ENCODE data around the gene PLA2G3.

Gene PLA2G3

DNA sequence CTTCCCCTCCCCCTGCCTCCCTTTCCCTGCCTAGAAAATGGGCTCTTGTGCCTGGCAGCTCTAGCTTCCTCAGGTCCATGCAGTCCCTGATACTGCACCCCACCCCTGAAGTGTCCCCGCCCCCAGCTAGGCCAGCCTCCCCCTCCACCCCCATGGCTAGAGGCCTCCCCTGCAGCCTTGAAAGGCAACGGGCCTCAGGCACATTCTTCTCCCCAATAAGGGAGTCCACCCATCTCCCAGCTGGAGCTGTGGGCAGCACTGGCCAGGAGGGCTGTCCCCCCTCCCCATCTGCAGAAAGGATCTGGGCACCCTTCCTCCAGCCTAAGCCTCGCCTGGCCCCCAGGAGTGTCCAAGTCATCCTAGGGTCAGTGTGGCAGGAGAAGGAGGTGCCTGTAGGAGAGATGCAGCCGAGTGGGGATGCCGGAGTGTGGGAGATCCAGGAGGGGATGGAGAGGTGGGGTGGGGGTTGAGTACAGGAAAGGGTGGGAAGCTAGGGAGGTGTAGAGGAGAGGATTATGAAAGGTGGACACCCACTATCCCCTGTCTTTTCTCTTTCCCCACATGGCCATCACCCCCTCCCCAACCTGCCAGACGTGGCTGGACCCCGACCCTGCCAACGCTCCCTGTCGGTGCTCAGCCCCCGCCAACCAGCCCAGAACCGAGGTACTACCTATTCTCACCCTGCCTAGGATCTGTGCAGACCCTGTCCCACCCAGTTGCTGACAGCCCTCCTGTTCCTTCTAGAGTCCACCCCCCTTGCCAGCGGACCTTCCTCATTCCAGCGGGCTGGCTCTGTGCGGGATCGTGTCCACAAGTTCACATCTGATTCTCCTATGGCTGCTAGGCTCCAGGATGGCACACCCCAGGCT is 49.9 kb downstream of the PLA2G3 start:
- no peak overlapping the region for H3K4me3 ChIP-seq (ENCODE audit: low read length)
- DNase-seq (ENCODE audit: low read depth) = no peak
- TF ChIP-seq, protein P1, sequence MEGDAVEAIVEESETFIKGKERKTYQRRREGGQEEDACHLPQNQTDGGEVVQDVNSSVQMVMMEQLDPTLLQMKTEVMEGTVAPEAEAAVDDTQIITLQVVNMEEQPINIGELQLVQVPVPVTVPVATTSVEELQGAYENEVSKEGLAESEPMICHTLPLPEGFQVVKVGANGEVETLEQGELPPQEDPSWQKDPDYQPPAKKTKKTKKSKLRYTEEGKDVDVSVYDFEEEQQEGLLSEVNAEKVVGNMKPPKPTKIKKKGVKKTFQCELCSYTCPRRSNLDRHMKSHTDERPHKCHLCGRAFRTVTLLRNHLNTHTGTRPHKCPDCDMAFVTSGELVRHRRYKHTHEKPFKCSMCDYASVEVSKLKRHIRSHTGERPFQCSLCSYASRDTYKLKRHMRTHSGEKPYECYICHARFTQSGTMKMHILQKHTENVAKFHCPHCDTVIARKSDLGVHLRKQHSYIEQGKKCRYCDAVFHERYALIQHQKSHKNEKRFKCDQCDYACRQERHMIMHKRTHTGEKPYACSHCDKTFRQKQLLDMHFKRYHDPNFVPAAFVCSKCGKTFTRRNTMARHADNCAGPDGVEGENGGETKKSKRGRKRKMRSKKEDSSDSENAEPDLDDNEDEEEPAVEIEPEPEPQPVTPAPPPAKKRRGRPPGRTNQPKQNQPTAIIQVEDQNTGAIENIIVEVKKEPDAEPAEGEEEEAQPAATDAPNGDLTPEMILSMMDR (conservative IDR thresholded peaks at IDR 0.05; ENCODE audit: low read length) = no peak

DNA sequence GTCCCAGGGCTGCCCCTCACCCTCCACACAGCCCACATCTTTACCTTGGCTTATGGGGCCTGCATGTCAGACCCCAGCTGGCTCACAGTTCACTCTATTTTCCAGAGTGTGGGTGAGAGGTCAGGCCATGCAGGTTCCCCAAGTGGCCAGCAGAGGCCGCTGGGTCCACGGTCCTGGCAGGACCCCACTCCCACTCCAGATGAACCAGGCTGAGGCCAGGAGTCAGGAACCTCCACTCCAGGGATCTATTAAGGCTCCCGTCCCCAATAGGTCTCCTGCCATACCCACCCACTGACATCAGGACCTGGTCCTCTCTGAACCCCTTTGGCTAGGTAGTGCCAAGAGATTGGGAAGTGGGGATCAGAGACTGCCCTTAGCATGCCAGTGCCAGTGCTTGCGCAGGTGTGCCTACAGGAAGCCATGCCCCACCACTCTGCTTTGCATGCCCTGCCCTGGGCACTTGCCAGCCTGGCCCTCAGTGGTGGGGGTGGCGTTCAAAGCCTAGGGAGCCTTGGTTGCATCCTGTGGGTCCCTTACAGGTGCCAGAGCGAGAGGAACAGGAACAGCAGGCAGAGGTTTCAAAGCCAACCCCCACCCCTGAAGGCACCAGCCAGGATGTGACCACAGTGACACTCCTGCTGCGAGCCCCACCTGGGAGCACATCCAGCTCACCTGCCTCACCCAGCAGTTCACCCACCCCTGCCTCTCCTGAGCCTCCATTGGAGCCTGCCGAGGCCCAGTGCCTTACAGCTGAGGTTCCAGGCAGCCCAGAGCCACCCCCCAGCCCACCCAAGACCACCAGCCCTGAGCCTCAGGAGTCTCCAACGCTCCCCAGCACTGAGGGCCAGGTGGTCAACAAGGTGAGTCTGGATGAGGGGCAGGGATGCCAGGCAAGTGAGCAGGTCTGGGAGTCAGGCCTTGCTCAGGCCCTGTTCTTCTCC is 50.9 kb downstream of the PLA2G3 start:
- TF ChIP-seq, protein P1 (conservative IDR thresholded peaks at IDR 0.05; ENCODE audit: low read length) = peak; percentile 79
- no peak for DNase-seq (ENCODE audit: low read depth)
- no peak overlapping the region for H3K4me3 ChIP-seq (ENCODE audit: low read length)

DNA sequence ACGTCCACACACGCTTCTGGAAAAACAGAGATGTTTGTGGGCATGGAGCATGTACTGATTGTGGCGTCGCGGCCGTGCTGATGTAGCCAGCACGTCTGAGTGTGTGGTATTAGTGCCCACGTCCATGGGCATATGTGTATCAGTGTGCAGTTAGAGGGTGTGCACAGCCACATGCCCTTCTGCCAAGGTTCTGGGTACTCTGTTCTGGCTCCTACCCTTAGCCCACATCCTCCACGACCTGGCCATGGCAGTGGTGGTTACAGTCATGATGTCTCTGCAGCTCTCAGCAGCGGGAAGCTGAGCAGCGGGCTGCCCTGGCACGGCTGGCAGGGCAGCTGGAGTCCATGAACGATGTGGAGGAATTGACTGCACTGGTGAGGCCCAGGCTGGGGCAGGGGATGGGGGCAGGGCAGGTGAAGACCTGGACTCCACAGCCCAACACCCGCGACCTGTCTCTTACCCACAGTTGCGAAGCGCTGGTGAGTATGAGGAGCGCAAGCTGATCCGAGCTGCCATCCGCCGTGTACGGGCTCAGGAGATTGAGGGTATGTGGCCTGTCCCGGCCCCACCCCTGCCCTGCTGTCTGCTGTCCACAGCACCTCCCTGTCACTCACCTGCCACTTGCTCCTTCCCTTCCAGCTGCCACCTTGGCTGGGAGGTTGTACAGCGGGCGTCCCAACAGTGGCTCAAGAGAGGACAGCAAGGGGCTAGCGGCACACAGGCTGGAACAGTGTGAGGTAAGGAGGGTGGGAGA is 51.9 kb downstream of the PLA2G3 start:
- no peak for DNase-seq (ENCODE audit: low read depth)
- no peak overlapping the region for H3K4me3 ChIP-seq (ENCODE audit: low read length)
- TF ChIP-seq, protein P1 (conservative IDR thresholded peaks at IDR 0.05; ENCODE audit: low read length) = no peak

DNA sequence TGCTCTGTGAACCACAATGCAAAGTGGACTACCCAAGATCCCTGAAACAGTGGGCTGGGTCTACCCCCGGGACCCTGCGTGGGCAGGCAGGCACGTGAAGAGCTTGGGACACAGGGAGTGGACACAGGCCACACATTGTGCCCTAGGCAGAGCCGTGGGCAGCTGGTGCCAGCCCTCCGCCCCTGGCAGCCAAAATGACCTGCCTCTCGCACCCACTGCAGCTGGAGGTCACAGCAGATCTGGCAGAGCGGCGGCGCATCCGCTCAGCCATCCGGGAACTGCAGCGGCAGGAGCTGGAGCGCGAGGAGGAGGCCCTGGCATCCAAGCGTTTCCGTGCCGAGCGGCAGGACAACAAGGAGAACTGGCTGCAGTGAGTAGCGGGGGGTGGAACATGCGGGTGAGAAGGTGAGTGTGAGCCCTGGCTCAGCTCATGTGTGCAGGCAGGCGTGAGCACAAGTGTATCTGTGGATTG is 52.5 kb downstream of the PLA2G3 start:
- TF ChIP-seq, protein P1 (conservative IDR thresholded peaks at IDR 0.05; ENCODE audit: low read length) = no peak
- H3K4me3 ChIP-seq (ENCODE audit: low read length) = no peak overlapping the region
- no peak for DNase-seq (ENCODE audit: low read depth)

DNA sequence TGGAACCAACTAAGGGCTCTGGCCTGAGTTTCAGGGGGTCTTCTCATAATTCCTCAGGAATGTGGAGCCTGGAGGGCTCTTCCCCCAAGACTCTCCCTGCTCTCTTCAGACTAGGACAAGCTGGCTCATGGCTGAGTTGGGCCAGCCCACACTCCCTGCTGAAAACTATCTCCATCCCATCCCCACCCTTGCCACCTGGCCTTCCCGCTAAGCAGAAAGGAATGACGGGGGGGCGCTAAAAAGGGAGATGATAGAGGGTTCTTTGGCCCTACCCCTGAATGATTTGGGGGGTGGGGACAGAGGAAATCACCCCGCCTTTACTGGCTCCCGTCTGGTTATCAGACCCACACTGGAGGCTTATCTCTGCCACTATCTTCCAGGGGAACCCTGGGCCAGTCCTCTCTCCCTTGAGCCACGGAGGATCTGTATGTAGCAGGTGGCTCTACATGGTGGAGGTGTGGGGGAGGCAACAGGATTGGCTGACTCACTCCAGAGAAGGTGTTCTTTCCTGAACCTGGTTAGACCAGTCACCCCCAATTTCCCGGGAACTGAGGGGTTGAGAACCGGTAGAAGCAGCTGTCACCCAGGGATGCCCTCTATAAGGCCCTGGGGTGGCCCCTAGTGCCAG is 53.5 kb downstream of the PLA2G3 start:
- TF ChIP-seq, protein P1 (conservative IDR thresholded peaks at IDR 0.05; ENCODE audit: low read length) = no peak
- DNase-seq (ENCODE audit: low read depth) = no peak

DNA sequence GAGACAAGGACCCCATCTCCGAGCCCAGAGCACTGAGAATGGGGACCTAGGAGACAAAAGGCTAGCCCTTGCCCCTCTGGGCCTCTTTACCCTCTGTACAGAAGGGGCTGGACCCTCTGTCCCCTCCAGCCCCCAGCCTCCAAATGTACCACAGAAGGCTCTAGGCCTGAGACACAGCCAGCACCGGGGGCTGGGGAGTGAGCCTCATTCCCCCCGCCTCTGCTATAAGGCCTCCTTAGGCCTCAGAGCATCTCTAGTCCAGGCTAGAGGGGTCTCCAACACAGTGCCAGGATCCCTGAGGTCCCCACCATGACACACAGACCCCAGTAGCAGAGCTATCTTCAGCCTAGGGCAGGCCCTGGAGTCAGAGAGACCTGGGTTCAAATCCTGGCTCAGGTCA is 54.4 kb downstream of the PLA2G3 start:
- TF ChIP-seq, protein P1 (conservative IDR thresholded peaks at IDR 0.05; ENCODE audit: low read length) = no peak
- no peak for DNase-seq (ENCODE audit: low read depth)
- peak overlapping the region; percentile 79 for H3K4me3 ChIP-seq (ENCODE audit: low read length)

More for the DNA sequence above, 53.5 kb downstream of the PLA2G3 start:
- no peak overlapping the region for H3K4me3 ChIP-seq (ENCODE audit: low read length)

Measured in AG10803 (cell line).